ENCODE data around the gene ZNF212. TPM values are rescaled to one million over a fixed set of nuclear protein-coding genes. Genes with fewer than 3 reads are reported as not detected.

The ZNF212 gene
- total RNA-seq, 6 experiments from 2014 or later = 6.2 to 8.2 (median 6.3) TPM

DNA sequence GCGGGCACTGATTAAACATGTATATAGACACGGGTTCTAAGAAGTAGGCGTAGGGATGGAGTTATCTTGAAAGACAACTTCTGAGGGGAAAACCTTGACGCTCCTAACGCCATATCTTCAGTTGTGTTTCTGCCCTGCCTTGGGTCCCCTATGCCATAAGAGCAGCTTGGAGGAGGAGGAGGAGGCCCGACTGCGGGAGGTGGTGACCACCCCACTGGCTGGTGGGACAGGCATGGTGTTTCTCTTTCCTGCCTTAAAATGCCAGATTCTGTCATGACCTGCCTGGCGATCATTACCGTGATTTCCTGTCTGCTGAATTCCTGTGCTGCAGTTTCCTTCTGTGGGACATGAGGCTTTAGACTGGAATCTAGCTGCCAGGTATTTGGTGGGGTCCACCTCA is 38.4 kb downstream of the ZNF212 start:
- H3K4me1 Mint-ChIP-seq (ENCODE audit: low read depth) = no peaks in the 10 kb centered on the region
- H3K9me3 Mint-ChIP-seq = no peaks in the 10 kb centered on the region
- no peak overlapping the region for H3K27ac Mint-ChIP-seq
- no peak for DNase-seq
- no peak for TF ChIP-seq CTCF (IDR thresholded peaks at IDR 0.05)
- peaks cover 38% of the 10 kb centered on the region for H3K36me3 Mint-ChIP-seq (ENCODE audit: low read depth)
- no peaks in the 10 kb centered on the region for H3K27me3 Mint-ChIP-seq (ENCODE audit: insufficient read depth)
- H3K4me3 Mint-ChIP-seq = no peak overlapping the region

- Mint-ChIP-seq H3K4me1 (ENCODE audit: low read depth) (no peaks in the 10 kb centered on the region), H3K4me3 (no peak overlapping the region), H3K9me3 (no peaks in the 10 kb centered on the region), H3K27ac (no peak overlapping the region), H3K36me3 (ENCODE audit: low read depth) (peaks cover 33% of the 10 kb centered on the region), H3K27me3 (ENCODE audit: insufficient read depth) (no peaks in the 10 kb centered on the region)
- no peak for DNase-seq
- TF ChIP-seq CTCF (IDR thresholded peaks at IDR 0.05) = no peak
Observed at GRCh38 chr7:149278396-149278795, 38.9 kb downstream of the ZNF212 start.

DNA sequence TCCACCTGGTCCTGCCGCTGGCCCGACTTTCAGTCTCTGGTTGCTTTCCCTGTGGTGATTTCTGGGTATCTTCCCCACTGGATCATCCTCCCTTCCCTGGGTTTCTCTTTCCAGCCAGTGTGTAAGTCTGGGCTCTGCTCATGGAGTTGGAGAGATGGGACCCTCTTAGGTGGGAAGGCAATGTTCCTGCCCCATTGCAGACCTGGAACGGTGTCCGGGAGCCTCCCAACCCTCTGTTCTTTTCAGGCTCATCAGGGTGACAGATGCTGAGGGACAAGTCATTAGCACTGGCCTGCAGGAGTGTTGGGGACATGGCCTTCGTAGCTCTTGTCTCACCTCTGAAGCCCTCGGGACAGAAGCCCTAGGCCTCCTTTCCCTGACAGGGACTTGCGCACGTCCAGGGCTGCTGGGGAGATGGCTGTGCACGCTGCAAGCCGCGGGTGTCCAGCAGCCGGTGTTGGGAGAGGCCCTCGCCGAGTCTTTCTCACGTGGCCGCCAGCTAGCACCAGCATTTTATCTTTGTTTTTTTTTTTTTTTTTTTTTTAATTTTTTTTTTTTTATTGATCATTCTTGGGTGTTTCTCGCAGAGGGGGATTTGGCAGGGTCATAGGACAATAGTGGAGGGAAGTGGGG is 39.8 kb downstream of the ZNF212 start:
- peaks cover 25% of the 10 kb centered on the region for H3K36me3 Mint-ChIP-seq (ENCODE audit: low read depth)

DNA sequence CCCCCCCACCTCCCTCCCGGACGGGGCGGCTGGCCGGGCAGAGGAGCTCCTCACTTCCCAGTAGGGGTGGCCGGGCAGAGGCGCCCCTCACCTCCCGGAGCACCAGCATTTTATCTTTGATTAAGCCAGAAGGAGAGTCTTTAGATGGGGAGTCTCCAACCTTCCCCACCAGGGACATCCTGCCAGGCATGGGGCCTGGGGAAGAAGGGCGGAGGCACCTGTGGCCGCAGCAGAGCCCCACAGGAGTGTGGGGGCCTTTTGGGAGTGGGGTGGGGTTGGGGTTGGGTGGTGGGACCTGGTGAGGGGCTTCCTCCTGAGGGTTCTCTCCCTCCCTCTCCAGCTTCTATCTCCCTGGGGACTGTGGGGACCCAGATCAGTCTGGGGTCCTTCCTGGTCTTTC is 40.7 kb downstream of the ZNF212 start:
- Mint-ChIP-seq H3K27ac (no peak overlapping the region), H3K27me3 (ENCODE audit: insufficient read depth) (no peaks in the 10 kb centered on the region), H3K4me1 (ENCODE audit: low read depth) (no peaks in the 10 kb centered on the region), H3K4me3 (no peak overlapping the region), H3K36me3 (ENCODE audit: low read depth) (peaks cover 17% of the 10 kb centered on the region), H3K9me3 (no peaks in the 10 kb centered on the region)
- TF ChIP-seq CTCF (IDR thresholded peaks at IDR 0.05) = no peak
- DNase-seq = no peak

More for the DNA sequence above, 39.8 kb downstream of the ZNF212 start:
- no peaks in the 10 kb centered on the region for H3K27me3 Mint-ChIP-seq (ENCODE audit: insufficient read depth)
- no peak overlapping the region for H3K27ac Mint-ChIP-seq
- H3K9me3 Mint-ChIP-seq = no peaks in the 10 kb centered on the region
- no peak overlapping the region for H3K4me3 Mint-ChIP-seq
- TF ChIP-seq CTCF (IDR thresholded peaks at IDR 0.05) = no peak
- H3K4me1 Mint-ChIP-seq (ENCODE audit: low read depth) = no peaks in the 10 kb centered on the region
- DNase-seq = no peak

GRCh38 chr7:149280661-149281507 is 41.4 kb downstream of the ZNF212 start:
- no peak for DNase-seq

More at GRCh38 chr7:149280661-149281507, 41.4 kb downstream of the ZNF212 start:
- H3K27me3 Mint-ChIP-seq (ENCODE audit: insufficient read depth) = no peaks in the 10 kb centered on the region
- H3K27ac Mint-ChIP-seq = no peak overlapping the region
- H3K36me3 Mint-ChIP-seq (ENCODE audit: low read depth) = peaks cover 21% of the 10 kb centered on the region
- H3K4me3 Mint-ChIP-seq = no peak overlapping the region
- H3K9me3 Mint-ChIP-seq = no peaks in the 10 kb centered on the region
- no peak for TF ChIP-seq CTCF (IDR thresholded peaks at IDR 0.05)
- H3K4me1 Mint-ChIP-seq (ENCODE audit: low read depth) = peaks cover 6% of the 10 kb centered on the region
